Activated CD4-positive, alpha-beta T cell treated with anti-CD3 and anti-CD28 coated beads for 4 hours (primary cell): Measurements from ENCODE around the gene OPRL1.

Experiments used
- DNase-seq, 2 donors: peaks; one replicate each; pipeline ENCODE4 v3.0.0-alpha.2; 2020

OPRL1 gene

GRCh38 chr20:64145458-64146300, 65.8 kb downstream of the OPRL1 start:
- no peak for DNase-seq

- DNase-seq = no peak
These were observed 66.5 kb downstream of the OPRL1 start for GRCh38 chr20:64146301-64146935.

- no peak for DNase-seq
These were observed 67.1 kb downstream of the OPRL1 start for GRCh38 chr20:64146936-64147477.

GRCh38 chr20:64148581-64148980, 68.7 kb downstream of the OPRL1 start:
- DNase-seq = no peak

GRCh38 chr20:64149141-64149540, 69.3 kb downstream of the OPRL1 start:
- DNase-seq = no peak

- no peak for DNase-seq
These were observed 70.1 kb downstream of the OPRL1 start for GRCh38 chr20:64149809-64150560.
